HepG2 (cell line): Measurements from ENCODE around the gene GDPD5. TPM values are rescaled to one million over a fixed set of nuclear protein-coding genes. Genes with fewer than 3 reads are reported as not detected.

Source experiments
- EHMT2 ChIP-seq: fragments of 200-600 bp; sonication (generic); IDR thresholded peaks from 2 replicates; pipeline ENCODE4 v1.7.0; 2017; ENCODE audit warnings: antibody characterized with exemption, low read depth, low read length, borderline replicate concordance
- JDP2 ChIP-seq: sonication (generic); formaldehyde crosslinking; IDR thresholded peaks from 2 replicates; pipeline ENCODE4 v1.8.1; 2022; ENCODE audit warnings: missing genetic modification reagents, borderline replicate concordance
- MEIS2 ChIP-seq: sonication (generic); formaldehyde crosslinking; IDR thresholded peaks from 2 replicates; pipeline ENCODE4 v1.9.0; 2021; ENCODE audit warnings: mild to moderate bottlenecking, missing genetic modification reagents
- NR3C1 ChIP-seq: sonication (generic); formaldehyde crosslinking; IDR thresholded peaks from 2 replicates; pipeline ENCODE4 v1.4.0; 2020; ENCODE audit warnings: missing genetic modification reagents
- RBM39 ChIP-seq: fragments of 200-400 bp; formaldehyde crosslinking; IDR thresholded peaks from one replicate; pipeline ENCODE4 v1.6.1; 2018; ENCODE audit warnings: antibody characterized with exemption, mild to moderate bottlenecking, low read depth, low read length; ENCODE audit not compliant: poor library complexity, severe bottlenecking
- SRF ChIP-seq: IDR thresholded peaks from 2 replicates; pipeline ENCODE4 v1.6.1; 2011; ENCODE audit warnings: mild to moderate bottlenecking, low read depth, low read length, moderate library complexity
- TAF15 ChIP-seq: fragments of 200-400 bp; formaldehyde crosslinking; IDR thresholded peaks from one replicate; pipeline ENCODE4 v1.6.1; 2018; ENCODE audit warnings: mild to moderate bottlenecking, low read depth, low read length; ENCODE audit not compliant: poor library complexity, severe bottlenecking
- XBP1 ChIP-seq: sonication (generic); formaldehyde crosslinking; IDR thresholded peaks from 2 replicates; pipeline ENCODE4 v1.5.0; 2020; ENCODE audit warnings: missing genetic modification reagents
- ZNF207 ChIP-seq: fragments of 450-650 bp; IDR thresholded peaks from 2 replicates; pipeline ENCODE4 v1.6.1; 2016; ENCODE audit warnings: antibody characterized with exemption, borderline replicate concordance
- ZNF256 ChIP-seq: sonication (generic); formaldehyde crosslinking; conservative IDR thresholded peaks from 2 replicates; pipeline ENCODE4 v1.4.0; 2020; ENCODE audit warnings: missing genetic modification reagents
- ZNF382 ChIP-seq: sonication (generic); formaldehyde crosslinking; IDR thresholded peaks from 2 replicates; pipeline ENCODE4 v1.5.0; 2020; ENCODE audit warnings: missing genetic modification reagents, mild to moderate bottlenecking, borderline replicate concordance
- ZNF530 ChIP-seq: sonication (generic); formaldehyde crosslinking; IDR thresholded peaks from 2 replicates; pipeline ENCODE4 v1.5.0; 2020; ENCODE audit warnings: low read depth, mild to moderate bottlenecking, missing genetic modification reagents
- ZNF552 ChIP-seq: sonication (generic); formaldehyde crosslinking; IDR thresholded peaks from 2 replicates; pipeline ENCODE4 v1.9.0; 2022; ENCODE audit warnings: missing genetic modification reagents, mild to moderate bottlenecking, borderline replicate concordance
- ZNF557 ChIP-seq: sonication (generic); formaldehyde crosslinking; IDR thresholded peaks from 2 replicates; pipeline ENCODE4 v1.4.0; 2020; ENCODE audit warnings: missing genetic modification reagents
- polyA plus RNA-seq, 8 experiments: library from polyadenylated mRNA; depleted of rRNA in 3 of 8; stranded (reverse) in 7 of 8; unstranded in 1 of 8; fragments of >200 nt; fragmentation: Illumina TruSeq in 4 of 8; extraction: Trizol in 4 of 8; gene quantifications; 2 replicates each; pipeline versions ENCODE4 v1.2.1 to v1.2.3, GENCODE V29; 2011 to 2016; ENCODE audit warnings: low read depth in 4 of 8, missing spikeins in 1 of 8, mixed read lengths in 1 of 8; ENCODE audit not compliant: insufficient read depth in 1 of 8
- total RNA-seq, 5 experiments: library from RNA; depleted of rRNA; stranded (reverse); fragments of >200 nt; fragmentation: Illumina TruSeq; extraction: Trizol; gene quantifications; 2 replicates each; pipeline ENCODE4 v1.2.3, GENCODE V29; 2016; ENCODE audit warnings: low read depth in 1 of 5
- TF ChIP-seq, protein P1 (sequence below): IDR thresholded peaks from 2 replicates; pipeline ENCODE4 v1.6.1; 2016
- TF ChIP-seq, protein P2 (sequence below): sonication (generic); formaldehyde crosslinking; IDR thresholded peaks from 2 replicates; pipeline ENCODE4 v1.4.0; 2020; ENCODE audit warnings: missing genetic modification reagents
- TF ChIP-seq, protein P3 (sequence below): IDR thresholded peaks from 2 replicates; pipeline ENCODE4 v1.6.1; 2012; ENCODE audit warnings: inconsistent platforms
- TF ChIP-seq, protein P4 (sequence below): sonication (generic); formaldehyde crosslinking; IDR thresholded peaks from 2 replicates; pipeline ENCODE4 v1.8.0; 2022; ENCODE audit warnings: mild to moderate bottlenecking, missing genetic modification reagents, moderate library complexity
- TF ChIP-seq, protein P5 (sequence below): sonication (generic); formaldehyde crosslinking; IDR thresholded peaks from 2 replicates; pipeline ENCODE4 v1.5.0; 2020; ENCODE audit warnings: missing genetic modification reagents
- TF ChIP-seq, protein P6 (sequence below): sonication (generic); formaldehyde crosslinking; IDR thresholded peaks from 2 replicates; pipeline ENCODE4 v1.5.1; 2020; ENCODE audit warnings: mild to moderate bottlenecking, missing genetic modification reagents

GDPD5 gene
- total and polyA plus RNA-seq, 2 of the 13 experiments (the other 11 are each of a cell fraction or from before 2014, with no cell fraction given), result 55.0 to 67.5 TPM

DNA sequence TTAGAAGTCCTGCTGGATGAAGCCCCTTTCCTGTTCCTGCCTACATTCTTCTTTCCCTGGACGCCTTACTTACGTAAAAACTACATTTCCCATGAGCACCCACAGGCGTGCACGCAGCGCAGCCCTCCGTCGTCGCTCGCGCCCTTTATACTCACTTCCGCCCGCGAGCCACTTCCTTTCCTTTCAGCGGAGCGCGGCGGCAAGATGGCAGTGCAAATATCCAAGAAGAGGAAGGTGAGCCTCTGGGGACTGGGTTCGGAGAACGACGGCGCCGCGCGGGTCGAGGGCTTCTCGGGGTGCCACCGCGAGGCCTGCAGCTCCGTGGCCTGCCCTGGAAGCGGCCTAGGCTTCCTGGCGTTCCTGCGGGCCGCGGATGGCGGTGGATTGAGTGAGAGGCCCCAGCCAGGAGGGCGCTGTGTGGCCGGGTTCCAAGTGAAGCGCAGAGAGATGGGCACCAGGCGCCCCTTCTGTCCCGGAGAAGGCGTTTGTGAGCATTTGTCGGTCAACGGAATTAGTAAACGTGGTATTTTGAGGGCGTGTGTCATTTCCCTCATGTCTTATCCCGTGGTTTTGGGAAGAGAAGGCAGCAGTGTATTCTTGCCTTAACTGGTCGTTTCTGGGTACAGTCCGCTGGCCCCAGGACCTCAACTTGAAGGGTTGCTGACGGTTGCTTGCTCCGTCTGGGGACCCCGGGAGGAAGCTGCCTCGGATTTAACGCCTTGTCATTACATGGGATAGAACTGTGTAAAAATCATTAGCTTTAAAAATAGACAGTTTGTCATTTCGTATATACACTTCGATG lies 126.2 kb downstream of the GDPD5 start, which contains the start of gene RPS3 (continued):
- TF ChIP-seq EHMT2 (no peak), ZNF256 (CRISPR knock-in tag) (0 out of 2 replicates have a peak, but pooled peaks have one; percentile 58), XBP1 (CRISPR knock-in tag) (no peak), ZNF382 (CRISPR knock-in tag) (no peak), SRF (0 out of 2 replicates have a peak, but pooled peaks have one; percentile 32), ZNF530 (CRISPR knock-in tag) (no peak), ZNF557 (CRISPR knock-in tag) (no peak), NR3C1 (CRISPR knock-in tag) (no peak), MEIS2 (CRISPR knock-in tag) (peak; percentile 85), TAF15 (peak; percentile 89), ZNF207 (no peak), ZNF552 (no peak), JDP2 (no peak; the same call in 1 of the 2 replicates), RBM39 (peak; percentile 99)
- TF ChIP-seq, protein P1, sequence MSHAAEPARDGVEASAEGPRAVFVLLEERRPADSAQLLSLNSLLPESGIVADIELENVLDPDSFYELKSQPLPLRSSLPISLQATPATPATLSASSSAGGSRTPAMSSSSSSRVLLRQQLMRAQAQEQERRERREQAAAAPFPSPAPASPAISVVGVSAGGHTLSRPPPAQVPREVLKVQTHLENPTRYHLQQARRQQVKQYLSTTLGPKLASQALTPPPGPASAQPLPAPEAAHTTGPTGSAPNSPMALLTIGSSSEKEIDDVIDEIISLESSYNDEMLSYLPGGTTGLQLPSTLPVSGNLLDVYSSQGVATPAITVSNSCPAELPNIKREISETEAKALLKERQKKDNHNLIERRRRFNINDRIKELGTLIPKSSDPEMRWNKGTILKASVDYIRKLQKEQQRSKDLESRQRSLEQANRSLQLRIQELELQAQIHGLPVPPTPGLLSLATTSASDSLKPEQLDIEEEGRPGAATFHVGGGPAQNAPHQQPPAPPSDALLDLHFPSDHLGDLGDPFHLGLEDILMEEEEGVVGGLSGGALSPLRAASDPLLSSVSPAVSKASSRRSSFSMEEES (CRISPR knock-in tag), result peak; percentile 61
- TF ChIP-seq, protein P2, sequence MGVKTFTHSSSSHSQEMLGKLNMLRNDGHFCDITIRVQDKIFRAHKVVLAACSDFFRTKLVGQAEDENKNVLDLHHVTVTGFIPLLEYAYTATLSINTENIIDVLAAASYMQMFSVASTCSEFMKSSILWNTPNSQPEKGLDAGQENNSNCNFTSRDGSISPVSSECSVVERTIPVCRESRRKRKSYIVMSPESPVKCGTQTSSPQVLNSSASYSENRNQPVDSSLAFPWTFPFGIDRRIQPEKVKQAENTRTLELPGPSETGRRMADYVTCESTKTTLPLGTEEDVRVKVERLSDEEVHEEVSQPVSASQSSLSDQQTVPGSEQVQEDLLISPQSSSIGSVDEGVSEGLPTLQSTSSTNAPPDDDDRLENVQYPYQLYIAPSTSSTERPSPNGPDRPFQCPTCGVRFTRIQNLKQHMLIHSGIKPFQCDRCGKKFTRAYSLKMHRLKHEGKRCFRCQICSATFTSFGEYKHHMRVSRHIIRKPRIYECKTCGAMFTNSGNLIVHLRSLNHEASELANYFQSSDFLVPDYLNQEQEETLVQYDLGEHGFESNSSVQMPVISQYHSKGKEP, result 0 out of 2 replicates have a peak, but pooled peaks have one; percentile 19
- TF ChIP-seq, protein P3, sequence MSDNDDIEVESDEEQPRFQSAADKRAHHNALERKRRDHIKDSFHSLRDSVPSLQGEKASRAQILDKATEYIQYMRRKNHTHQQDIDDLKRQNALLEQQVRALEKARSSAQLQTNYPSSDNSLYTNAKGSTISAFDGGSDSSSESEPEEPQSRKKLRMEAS, result peak; percentile 94
- TF ChIP-seq, protein P4, sequence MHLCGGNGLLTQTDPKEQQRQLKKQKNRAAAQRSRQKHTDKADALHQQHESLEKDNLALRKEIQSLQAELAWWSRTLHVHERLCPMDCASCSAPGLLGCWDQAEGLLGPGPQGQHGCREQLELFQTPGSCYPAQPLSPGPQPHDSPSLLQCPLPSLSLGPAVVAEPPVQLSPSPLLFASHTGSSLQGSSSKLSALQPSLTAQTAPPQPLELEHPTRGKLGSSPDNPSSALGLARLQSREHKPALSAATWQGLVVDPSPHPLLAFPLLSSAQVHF (CRISPR knock-in tag), result peak; percentile 79
- TF ChIP-seq, protein P5, sequence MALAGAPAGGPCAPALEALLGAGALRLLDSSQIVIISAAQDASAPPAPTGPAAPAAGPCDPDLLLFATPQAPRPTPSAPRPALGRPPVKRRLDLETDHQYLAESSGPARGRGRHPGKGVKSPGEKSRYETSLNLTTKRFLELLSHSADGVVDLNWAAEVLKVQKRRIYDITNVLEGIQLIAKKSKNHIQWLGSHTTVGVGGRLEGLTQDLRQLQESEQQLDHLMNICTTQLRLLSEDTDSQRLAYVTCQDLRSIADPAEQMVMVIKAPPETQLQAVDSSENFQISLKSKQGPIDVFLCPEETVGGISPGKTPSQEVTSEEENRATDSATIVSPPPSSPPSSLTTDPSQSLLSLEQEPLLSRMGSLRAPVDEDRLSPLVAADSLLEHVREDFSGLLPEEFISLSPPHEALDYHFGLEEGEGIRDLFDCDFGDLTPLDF (CRISPR knock-in tag), result peak; percentile 96
- TF ChIP-seq, protein P6, sequence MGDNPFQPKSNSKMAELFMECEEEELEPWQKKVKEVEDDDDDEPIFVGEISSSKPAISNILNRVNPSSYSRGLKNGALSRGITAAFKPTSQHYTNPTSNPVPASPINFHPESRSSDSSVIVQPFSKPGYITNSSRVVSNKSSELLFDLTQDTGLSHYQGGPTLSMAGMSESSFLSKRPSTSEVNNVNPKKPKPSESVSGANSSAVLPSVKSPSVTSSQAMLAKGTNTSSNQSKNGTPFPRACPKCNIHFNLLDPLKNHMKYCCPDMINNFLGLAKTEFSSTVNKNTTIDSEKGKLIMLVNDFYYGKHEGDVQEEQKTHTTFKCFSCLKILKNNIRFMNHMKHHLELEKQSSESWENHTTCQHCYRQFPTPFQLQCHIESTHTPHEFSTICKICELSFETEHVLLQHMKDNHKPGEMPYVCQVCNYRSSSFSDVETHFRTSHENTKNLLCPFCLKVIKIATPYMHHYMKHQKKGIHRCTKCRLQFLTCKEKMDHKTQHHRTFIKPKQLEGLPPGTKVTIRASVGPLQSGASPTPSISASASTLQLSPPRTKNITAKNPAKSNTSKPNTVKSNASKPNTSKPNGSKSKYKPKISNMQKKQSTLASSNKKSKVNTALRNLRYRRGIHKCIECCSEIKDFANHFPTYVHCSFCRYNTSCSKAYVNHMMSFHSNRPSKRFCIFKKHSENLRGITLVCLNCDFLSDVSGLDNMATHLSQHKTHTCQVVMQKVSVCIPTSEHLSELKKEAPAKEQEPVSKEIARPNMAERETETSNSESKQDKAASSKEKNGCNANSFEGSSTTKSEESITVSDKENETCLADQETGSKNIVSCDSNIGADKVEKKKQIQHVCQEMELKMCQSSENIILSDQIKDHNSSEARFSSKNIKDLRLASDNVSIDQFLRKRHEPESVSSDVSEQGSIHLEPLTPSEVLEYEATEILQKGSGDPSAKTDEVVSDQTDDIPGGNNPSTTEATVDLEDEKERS, result 0 out of 2 replicates have a peak, but pooled peaks have one; percentile 52
